ENCODE results near the gene LETM1. TPM values are rescaled to one million over a fixed set of nuclear protein-coding genes. Genes with fewer than 3 reads are reported as not detected.

LETM1 gene
- polyA plus RNA-seq, 3 donors: 14.2 to 45.8 (median 19.9) TPM

GRCh38 chr4:1776521-1777161 is 79.3 kb downstream of the LETM1 start:
- no peak overlapping the region for H3K27ac ChIP-seq (ENCODE audit: low read depth, low read length)
- WGBS, 3 donors: 77 to 90% (median 89%) methylated on average over 23 to 24 of the region's 24 CpGs

- H3K27ac ChIP-seq (ENCODE audit: low read depth, low read length): no peak overlapping the region
- WGBS, 3 donors: 75 to 79% (median 77%) methylated on average over 23 of the region's 23 CpGs
Measured at GRCh38 chr4:1775731-1776500, 80.0 kb downstream of the LETM1 start.

DNA sequence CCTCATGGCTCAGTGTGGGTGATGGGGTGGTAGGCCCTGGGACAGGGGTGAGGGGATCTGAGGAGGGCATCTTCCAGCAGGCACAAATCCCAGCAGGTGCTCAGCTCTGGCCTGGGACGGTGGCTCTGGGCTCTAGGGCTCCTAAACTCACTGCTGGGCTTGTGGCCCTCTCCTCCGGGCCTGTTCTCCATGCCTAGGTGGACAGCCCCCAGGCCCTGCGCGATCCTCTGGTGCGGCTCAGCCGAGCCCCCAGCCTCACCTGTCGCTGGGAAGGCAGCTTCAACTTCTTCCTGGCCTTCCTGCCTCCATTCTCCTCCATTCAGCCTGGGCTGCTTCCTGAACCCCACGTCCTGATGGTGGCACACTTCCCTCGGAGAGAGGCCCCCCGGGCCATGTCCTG is 82.2 kb downstream of the LETM1 start:
- WGBS, 3 donors: 80 to 90% (median 85%) methylated on average over 8 to 10 of the region's 10 CpGs
- no peak overlapping the region for H3K27ac ChIP-seq (ENCODE audit: low read depth, low read length)

GRCh38 chr4:1772853-1773538 is 83.0 kb downstream of the LETM1 start:
- WGBS, 3 donors: 61 to 74% (median 70%) methylated on average over 27 to 30 of the region's 30 CpGs

DNA sequence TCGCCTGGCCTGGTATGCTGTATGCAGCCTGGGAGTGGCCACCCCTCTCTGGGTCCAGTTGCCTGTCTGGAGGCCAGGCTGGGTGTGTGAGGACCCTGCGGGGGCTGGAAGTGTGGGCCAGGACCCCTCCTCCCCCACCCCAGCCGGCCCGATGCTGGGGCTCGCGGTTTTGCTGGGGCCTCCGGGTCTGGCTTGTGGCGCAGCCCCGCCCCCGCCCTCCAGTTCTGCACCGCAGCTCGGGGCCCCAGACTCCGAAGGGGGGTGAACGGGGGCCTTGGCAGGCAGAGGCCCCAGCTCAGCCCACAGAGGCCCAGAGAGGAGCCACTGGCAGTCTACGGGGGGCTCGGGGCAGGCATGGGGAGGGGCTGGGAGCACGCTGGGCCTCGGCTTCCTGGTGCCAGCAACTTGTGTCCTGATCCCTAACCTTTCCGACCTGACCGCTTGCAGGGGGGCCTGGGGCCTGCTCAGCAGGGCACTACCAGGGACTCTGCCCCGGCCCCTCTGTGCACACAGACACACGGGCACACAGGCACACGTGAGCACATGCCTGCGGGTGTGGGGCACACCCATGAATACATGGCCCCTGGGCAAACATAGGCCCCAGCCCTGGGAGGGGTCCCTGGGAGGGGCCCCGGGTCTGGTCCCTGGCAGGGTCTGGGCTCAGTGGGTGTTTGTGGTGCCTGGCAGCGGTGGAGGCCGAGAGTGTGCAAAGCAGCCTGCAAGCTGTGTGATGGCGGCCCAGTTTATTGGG is 84.2 kb downstream of the LETM1 start:
- WGBS, 3 donors: 45 to 73% (median 52%) methylated on average over 20 to 27 of the region's 28 CpGs
- H3K27ac ChIP-seq (ENCODE audit: low read depth, low read length): no peak overlapping the region

More at GRCh38 chr4:1772853-1773538, 83.0 kb downstream of the LETM1 start:
- H3K27ac ChIP-seq (ENCODE audit: low read depth, low read length): no peak overlapping the region

DNA sequence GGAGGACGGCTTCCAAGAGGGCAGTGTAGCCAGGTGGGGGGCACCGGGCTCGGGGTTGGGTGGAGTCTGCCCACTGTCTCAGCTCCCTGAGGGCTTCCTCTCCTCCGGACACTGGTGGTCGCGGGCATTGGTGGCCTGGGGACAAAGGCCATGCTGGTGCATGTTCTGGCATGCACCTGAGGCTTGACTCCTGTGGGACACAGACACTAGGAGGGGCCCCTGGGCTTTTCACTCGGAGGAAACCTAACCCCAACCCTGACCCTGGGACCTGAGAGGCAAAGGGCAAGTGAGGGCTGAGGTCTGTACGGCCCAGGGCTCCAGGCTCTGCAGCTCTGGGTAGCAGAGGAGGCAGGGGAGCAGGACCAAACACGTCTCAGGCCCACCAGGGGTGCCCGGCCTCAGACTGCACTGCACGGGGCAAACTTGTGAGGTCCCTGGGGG is 85.1 kb downstream of the LETM1 start:
- 75 to 82% (median 79%) methylated on average over 10 to 11 of the region's 11 CpGs for WGBS, 3 donors
- no peak overlapping the region for H3K27ac ChIP-seq (ENCODE audit: low read depth, low read length)

- no peak overlapping the region for H3K27ac ChIP-seq (ENCODE audit: low read depth, low read length)
- 61 to 65% (median 65%) methylated on average over 22 to 33 of the region's 33 CpGs for WGBS, 3 donors
Measured at GRCh38 chr4:1770245-1770644, 85.7 kb downstream of the LETM1 start.

GRCh38 chr4:1769692-1770091 is 86.3 kb downstream of the LETM1 start:
- 68 to 87% (median 83%) methylated on average over 5 to 6 of the region's 6 CpGs for WGBS, 3 donors

GRCh38 chr4:1768367-1769034 is 87.5 kb downstream of the LETM1 start:
- no peak overlapping the region for H3K27ac ChIP-seq (ENCODE audit: low read depth, low read length)
- WGBS, 3 donors: 71 to 75% (median 72%) methylated on average over 18 to 23 of the region's 23 CpGs

More at GRCh38 chr4:1769692-1770091, 86.3 kb downstream of the LETM1 start:
- H3K27ac ChIP-seq (ENCODE audit: low read depth, low read length): no peak overlapping the region

DNA sequence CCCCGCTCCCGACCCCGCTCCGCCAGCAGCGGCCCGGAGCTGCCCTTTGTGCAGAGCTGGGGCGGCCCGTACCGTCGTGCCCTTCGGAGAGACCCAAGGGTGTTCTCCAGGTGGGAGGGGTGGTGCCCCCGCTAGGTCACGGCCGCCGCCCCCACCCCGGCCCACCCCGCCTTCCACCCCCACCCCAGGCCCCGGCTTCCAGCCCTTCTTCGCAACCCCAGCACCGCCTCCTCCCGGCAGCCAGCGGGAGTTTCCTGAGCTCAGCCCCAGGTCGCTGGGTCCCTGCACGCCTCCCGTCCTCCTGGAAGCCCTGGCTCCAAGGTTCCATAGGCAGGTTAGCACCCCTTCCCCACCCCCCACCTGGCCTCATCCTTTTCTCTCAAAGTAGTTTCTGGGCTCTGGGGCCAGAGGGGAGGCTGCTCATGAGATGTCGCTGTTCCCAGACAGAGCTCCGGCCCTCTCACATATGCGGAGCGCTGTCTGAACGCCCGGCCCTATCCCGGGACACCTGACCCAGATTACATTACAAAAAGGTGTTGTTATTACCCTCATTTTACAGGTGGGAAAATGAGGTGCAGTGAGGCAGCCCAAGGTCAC is 88.1 kb downstream of the LETM1 start:
- 22 to 66% (median 28%) methylated on average over 9 to 30 of the region's 32 CpGs for WGBS, 3 donors
- H3K27ac ChIP-seq (ENCODE audit: low read depth, low read length): no peak overlapping the region

DNA sequence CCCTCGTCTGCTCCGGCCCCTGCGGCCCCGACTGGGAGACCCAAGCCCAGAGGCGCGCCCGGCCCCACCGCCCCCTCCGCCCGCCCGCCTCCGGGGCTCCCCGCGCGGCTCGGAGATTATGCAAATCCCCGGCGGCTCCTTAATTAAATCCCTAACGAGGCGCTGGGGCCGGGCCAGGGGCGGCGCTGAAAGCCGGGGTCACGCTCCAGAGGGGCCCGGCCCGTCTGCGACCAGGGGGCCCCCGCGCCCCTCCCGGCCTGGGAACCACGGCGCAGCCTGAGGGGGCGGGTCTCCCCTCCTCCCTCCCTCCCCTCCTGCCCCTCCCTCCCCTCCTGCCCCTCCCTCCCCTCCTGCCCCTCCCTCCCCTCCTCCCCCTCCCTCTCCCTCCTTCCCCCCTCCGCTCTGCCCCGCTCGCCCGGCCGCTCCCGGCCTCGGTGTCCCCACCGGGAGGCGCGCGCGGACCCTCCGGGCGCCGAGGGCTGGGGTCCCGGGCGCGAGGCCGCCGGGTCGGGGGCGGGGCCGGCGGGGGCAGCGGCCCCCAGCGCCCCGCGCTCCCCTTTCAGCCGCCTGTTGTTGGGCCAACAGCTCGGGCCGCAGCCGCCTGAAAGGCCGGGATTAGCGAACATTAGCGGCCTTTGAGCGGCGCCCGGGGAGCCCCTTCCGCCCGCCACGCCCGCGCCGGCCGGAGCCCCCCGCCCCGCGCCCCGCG is 88.7 kb downstream of the LETM1 start:
- WGBS, 3 donors: 2 to 3% (median 3%) methylated on average over 25 to 79 of the region's 84 CpGs
- no peak overlapping the region for H3K27ac ChIP-seq (ENCODE audit: low read depth, low read length)

- WGBS, 3 donors: 33 to 51% (median 49%) methylated on average over 39 to 41 of the region's 41 CpGs
- H3K27ac ChIP-seq (ENCODE audit: low read depth, low read length): no peak overlapping the region
Measured at GRCh38 chr4:1766106-1767060, 89.6 kb downstream of the LETM1 start.

GRCh38 chr4:1765409-1766072 is 90.4 kb downstream of the LETM1 start:
- 76 to 83% (median 80%) methylated on average over 9 to 10 of the region's 10 CpGs for WGBS, 3 donors
- no peak overlapping the region for H3K27ac ChIP-seq (ENCODE audit: low read depth, low read length)

DNA sequence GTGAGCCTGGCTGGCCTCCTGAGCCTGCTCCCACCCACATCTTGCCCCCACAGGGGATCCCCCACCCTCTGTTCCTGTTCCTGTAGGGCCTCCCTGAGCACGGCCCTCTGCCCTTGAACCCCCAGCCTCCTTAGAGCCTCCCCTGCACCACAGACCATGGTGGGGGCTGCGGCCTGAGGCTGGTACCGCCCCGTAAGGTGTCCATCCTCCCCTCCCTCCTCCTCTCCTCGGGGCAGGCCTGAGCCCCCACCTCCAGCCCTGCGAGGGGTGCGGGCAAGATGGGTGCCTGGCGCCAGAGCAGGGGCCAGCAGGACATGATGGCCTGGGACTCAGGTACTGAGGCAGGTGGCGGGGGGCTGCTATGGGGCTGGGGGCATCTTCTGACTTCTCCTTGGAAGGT is 91.3 kb downstream of the LETM1 start:
- 91 to 93% (median 92%) methylated on average over 8 to 9 of the region's 9 CpGs for WGBS, 3 donors

GRCh38 chr4:1763550-1764080 is 92.3 kb downstream of the LETM1 start:
- no peak overlapping the region for H3K27ac ChIP-seq (ENCODE audit: low read depth, low read length)

More for the DNA sequence above, 91.3 kb downstream of the LETM1 start:
- H3K27ac ChIP-seq (ENCODE audit: low read depth, low read length): no peak overlapping the region

More at GRCh38 chr4:1763550-1764080, 92.3 kb downstream of the LETM1 start:
- 14 to 20% (median 15%) methylated on average over 34 to 36 of the region's 36 CpGs for WGBS, 3 donors

All from adipose tissue (tissue), 3 donors.